Vagina (tissue), 2 donors: ENCODE measurements around the gene GHRHR.

Experiments
- CTCF ChIP-seq, 3 experiments: fragments of 450-650 bp in 2 of 3; fragments of 200-600 bp in 1 of 3; sonication (generic) in 1 of 3; IDR thresholded peaks; one replicate each; pipeline ENCODE4 v1.5.1; 2017 to 2019; ENCODE audit warnings: antibody characterized with exemption in 3 of 3, mild to moderate bottlenecking in 2 of 3, moderate library complexity in 2 of 3
- POLR2A ChIP-seq, 2 donors: fragments of 450-650 bp; IDR thresholded peaks; one replicate each; pipeline ENCODE4 v1.6.1; 2017; ENCODE audit warnings: antibody characterized with exemption in 2 of 2, mild to moderate bottlenecking in 2 of 2, moderate library complexity in 2 of 2

- TF ChIP-seq CTCF (IDR thresholded peaks at IDR 0.05) (no peak), POLR2A (IDR thresholded peaks at IDR 0.05) (no peak)
Observed at GRCh38 chr7:31003097-31003496, 39.3 kb downstream of the GHRHR start.
